ENCODE data around the gene CNDP2.

CNDP2 gene

GRCh38 chr18:74569401-74569800, 73.2 kb downstream of the CNDP2 start:
- no peak for ATAC-seq
- TF ChIP-seq TOX (CRISPR knock-in tag; IDR thresholded peaks at IDR 0.05; ENCODE audit: borderline replicate concordance) (no peak), ZFP3 (CRISPR knock-in tag; IDR thresholded peaks at IDR 0.05) (no peak), ARNTL (CRISPR knock-in tag; IDR thresholded peaks at IDR 0.05; ENCODE audit: borderline replicate concordance, low read depth) (no peak), ZFP30 (CRISPR knock-in tag; IDR thresholded peaks at IDR 0.05) (no peak), ZC3H10 (CRISPR knock-in tag; IDR thresholded peaks at IDR 0.05) (no peak), ZNF565 (CRISPR knock-in tag; conservative IDR thresholded peaks at IDR 0.05; ENCODE audit: low read depth) (no peak)

DNA sequence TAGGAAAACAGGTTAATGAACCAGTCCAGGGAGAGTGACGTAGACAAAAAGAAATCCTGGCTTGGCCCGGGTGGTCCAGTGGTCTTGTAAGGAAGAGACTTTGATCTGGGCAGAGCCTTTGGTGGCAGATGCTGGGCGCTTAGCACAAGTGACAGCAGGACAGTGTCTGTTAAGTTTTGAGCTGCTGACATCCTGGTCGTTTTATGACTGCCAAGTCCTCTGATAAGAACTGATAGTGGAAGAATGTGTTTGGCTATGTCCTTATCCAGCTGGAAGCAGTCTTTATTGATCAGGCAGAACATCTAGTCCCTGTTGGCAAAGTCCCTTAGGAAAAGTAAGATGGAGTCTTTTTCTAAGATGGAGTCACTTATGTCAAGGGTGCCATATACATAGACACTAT, 74.1 kb downstream of the CNDP2 start:
- no peak for TF ChIP-seq ZFP3 (CRISPR knock-in tag; IDR thresholded peaks at IDR 0.05)
- no peak for TF ChIP-seq GLIS3 (CRISPR knock-in tag; IDR thresholded peaks at IDR 0.05)
- no peak for TF ChIP-seq ARNTL (CRISPR knock-in tag; IDR thresholded peaks at IDR 0.05; ENCODE audit: borderline replicate concordance, low read depth)
- TF ChIP-seq SNAI2 (CRISPR knock-in tag; IDR thresholded peaks at IDR 0.05): no peak
- TF ChIP-seq PPARA (CRISPR knock-in tag; IDR thresholded peaks at IDR 0.05; ENCODE audit: borderline replicate concordance): no peak
- no peak for TF ChIP-seq ESRRG (CRISPR knock-in tag; IDR thresholded peaks at IDR 0.05)
- TF ChIP-seq BACH2 (CRISPR knock-in tag; IDR thresholded peaks at IDR 0.05; ENCODE audit: borderline replicate concordance): no peak
- TF ChIP-seq TCF4 (CRISPR knock-in tag; IDR thresholded peaks at IDR 0.05; ENCODE audit: borderline replicate concordance): no peak
- TF ChIP-seq, protein P1, sequence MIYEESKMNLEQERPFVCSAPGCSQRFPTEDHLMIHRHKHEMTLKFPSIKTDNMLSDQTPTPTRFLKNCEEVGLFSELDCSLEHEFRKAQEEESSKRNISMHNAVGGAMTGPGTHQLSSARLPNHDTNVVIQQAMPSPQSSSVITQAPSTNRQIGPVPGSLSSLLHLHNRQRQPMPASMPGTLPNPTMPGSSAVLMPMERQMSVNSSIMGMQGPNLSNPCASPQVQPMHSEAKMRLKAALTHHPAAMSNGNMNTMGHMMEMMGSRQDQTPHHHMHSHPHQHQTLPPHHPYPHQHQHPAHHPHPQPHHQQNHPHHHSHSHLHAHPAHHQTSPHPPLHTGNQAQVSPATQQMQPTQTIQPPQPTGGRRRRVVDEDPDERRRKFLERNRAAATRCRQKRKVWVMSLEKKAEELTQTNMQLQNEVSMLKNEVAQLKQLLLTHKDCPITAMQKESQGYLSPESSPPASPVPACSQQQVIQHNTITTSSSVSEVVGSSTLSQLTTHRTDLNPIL (CRISPR knock-in tag; IDR thresholded peaks at IDR 0.05; ENCODE audit: low read depth): no peak
- TF ChIP-seq, protein P2, sequence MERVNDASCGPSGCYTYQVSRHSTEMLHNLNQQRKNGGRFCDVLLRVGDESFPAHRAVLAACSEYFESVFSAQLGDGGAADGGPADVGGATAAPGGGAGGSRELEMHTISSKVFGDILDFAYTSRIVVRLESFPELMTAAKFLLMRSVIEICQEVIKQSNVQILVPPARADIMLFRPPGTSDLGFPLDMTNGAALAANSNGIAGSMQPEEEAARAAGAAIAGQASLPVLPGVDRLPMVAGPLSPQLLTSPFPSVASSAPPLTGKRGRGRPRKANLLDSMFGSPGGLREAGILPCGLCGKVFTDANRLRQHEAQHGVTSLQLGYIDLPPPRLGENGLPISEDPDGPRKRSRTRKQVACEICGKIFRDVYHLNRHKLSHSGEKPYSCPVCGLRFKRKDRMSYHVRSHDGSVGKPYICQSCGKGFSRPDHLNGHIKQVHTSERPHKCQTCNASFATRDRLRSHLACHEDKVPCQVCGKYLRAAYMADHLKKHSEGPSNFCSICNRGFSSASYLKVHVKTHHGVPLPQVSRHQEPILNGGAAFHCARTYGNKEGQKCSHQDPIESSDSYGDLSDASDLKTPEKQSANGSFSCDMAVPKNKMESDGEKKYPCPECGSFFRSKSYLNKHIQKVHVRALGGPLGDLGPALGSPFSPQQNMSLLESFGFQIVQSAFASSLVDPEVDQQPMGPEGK (CRISPR knock-in tag; IDR thresholded peaks at IDR 0.05; ENCODE audit: borderline replicate concordance): no peak
- no peak for TF ChIP-seq POU6F1 (CRISPR knock-in tag; IDR thresholded peaks at IDR 0.05; ENCODE audit: borderline replicate concordance, low read depth)
- TF ChIP-seq RARB (CRISPR knock-in tag; IDR thresholded peaks at IDR 0.05): no peak
- TF ChIP-seq CSRNP3 (CRISPR knock-in tag; IDR thresholded peaks at IDR 0.05): no peak
- no peak for TF ChIP-seq ZFP30 (CRISPR knock-in tag; IDR thresholded peaks at IDR 0.05)
- no peak for TF ChIP-seq CSDC2 (CRISPR knock-in tag; IDR thresholded peaks at IDR 0.05)
- no peak for TF ChIP-seq ZNF70 (CRISPR knock-in tag; IDR thresholded peaks at IDR 0.05)
- TF ChIP-seq ZC3H10 (CRISPR knock-in tag; IDR thresholded peaks at IDR 0.05): no peak
- TF ChIP-seq ISL1 (CRISPR knock-in tag; IDR thresholded peaks at IDR 0.05): no peak
- TF ChIP-seq ZNF565 (CRISPR knock-in tag; conservative IDR thresholded peaks at IDR 0.05; ENCODE audit: low read depth): no peak
- ATAC-seq: no peak

- TF ChIP-seq CSRNP3 (CRISPR knock-in tag; IDR thresholded peaks at IDR 0.05) (no peak), PPARA (CRISPR knock-in tag; IDR thresholded peaks at IDR 0.05; ENCODE audit: borderline replicate concordance) (no peak), TCF4 (CRISPR knock-in tag; IDR thresholded peaks at IDR 0.05; ENCODE audit: borderline replicate concordance) (no peak), ZNF70 (CRISPR knock-in tag; IDR thresholded peaks at IDR 0.05) (no peak), ZFP30 (CRISPR knock-in tag; IDR thresholded peaks at IDR 0.05) (no peak), SNAI2 (CRISPR knock-in tag; IDR thresholded peaks at IDR 0.05) (no peak), ISL1 (CRISPR knock-in tag; IDR thresholded peaks at IDR 0.05) (no peak), CSDC2 (CRISPR knock-in tag; IDR thresholded peaks at IDR 0.05) (no peak), OSR1 (CRISPR knock-in tag; IDR thresholded peaks at IDR 0.05) (no peak), ZNF565 (CRISPR knock-in tag; conservative IDR thresholded peaks at IDR 0.05; ENCODE audit: low read depth) (no peak)
- ATAC-seq: no peak
Observed at GRCh38 chr18:74571895-74572680, 75.9 kb downstream of the CNDP2 start.

Measured in SK-N-SH treated with all-trans-retinoic acid at 6 μM for 48 hours (cell line).